ENCODE measurements around the gene EZR. TPM values are rescaled to one million over a fixed set of nuclear protein-coding genes. Genes with fewer than 3 reads are reported as not detected.
A peak's percentile ranks its signal among the peaks of the same experiment; 100 is the strongest.
"Not testable (repeated sequence)": the region's sequence is repeated elsewhere in the genome, so short reads cannot be mapped to it uniquely, and the experiment has no call there.

The EZR gene
- polyA plus RNA-seq, 10 donors = 21.5 to 50.8 (median 29.2) TPM

GRCh38 chr6:158798311-158798710 lies 20.9 kb downstream of the EZR start:
- DNase-seq = no peak

- DNase-seq = peak in 2 of 3 donors; percentile 13 to 68
These were observed 21.5 kb downstream of the EZR start for GRCh38 chr6:158797331-158798310.

GRCh38 chr6:158796353-158796752 lies 22.8 kb downstream of the EZR start:
- no peak for DNase-seq

- DNase-seq = no peak
These were observed 23.7 kb downstream of the EZR start for GRCh38 chr6:158795516-158795915.

- no peak for DNase-seq
These were observed 25.7 kb downstream of the EZR start for GRCh38 chr6:158793432-158793831.

GRCh38 chr6:158792505-158792904 lies 26.7 kb downstream of the EZR start:
- not testable (repeated sequence) for DNase-seq

- DNase-seq = peak in 1 of 3 donors; percentile 52
These were observed 27.8 kb downstream of the EZR start for GRCh38 chr6:158791274-158791855.

GRCh38 chr6:158789115-158789917 lies 29.9 kb downstream of the EZR start:
- DNase-seq = peak in 2 of 3 donors; percentile 24 to 68

- no peak for DNase-seq
These were observed 31.8 kb downstream of the EZR start for GRCh38 chr6:158787395-158787794.

GRCh38 chr6:158786645-158787304 lies 32.4 kb downstream of the EZR start:
- no peak for DNase-seq

GRCh38 chr6:158785036-158785435 lies 34.1 kb downstream of the EZR start:
- no peak for DNase-seq

GRCh38 chr6:158784505-158784904 lies 34.7 kb downstream of the EZR start:
- DNase-seq = no peak

GRCh38 chr6:158783851-158784250 lies 35.3 kb downstream of the EZR start:
- no peak for DNase-seq

- no peak for DNase-seq
These were observed 36.1 kb downstream of the EZR start for GRCh38 chr6:158783167-158783450.

- DNase-seq = no peak
These were observed 36.6 kb downstream of the EZR start for GRCh38 chr6:158782432-158783166.

- no peak for DNase-seq
These were observed 37.3 kb downstream of the EZR start for GRCh38 chr6:158781692-158782373.

- no peak for DNase-seq
These were observed 38.0 kb downstream of the EZR start for GRCh38 chr6:158780988-158781691.

- DNase-seq = no peak
These were observed 38.8 kb downstream of the EZR start for GRCh38 chr6:158780246-158780884.

GRCh38 chr6:158778005-158778527 lies 41.1 kb downstream of the EZR start:
- DNase-seq = no peak
